Ascending aorta (tissue), 2 donors: ENCODE results near the gene SEZ6L. TPM values are rescaled to one million over a fixed set of nuclear protein-coding genes. Genes with fewer than 3 reads are reported as not detected.

Experiments used
- DNase-seq, 2 donors: peaks; one replicate each; pipeline ENCODE4 v3.0.0-alpha.2; 2019; ENCODE audit warnings: low spot score in 2 of 2
- H3K27ac ChIP-seq, 2 donors: fragments of 200-600 bp; sonication (generic); one replicate each; pipeline ENCODE4 v1.5.1; 2016 to 2017; ENCODE audit warnings: mild to moderate bottlenecking in 1 of 2
- H3K27me3 ChIP-seq: fragments of 200-600 bp; sonication (generic); one replicate; pipeline ENCODE4 v1.5.1; 2017
- H3K36me3 ChIP-seq, 2 donors: fragments of 200-600 bp; sonication (generic); one replicate each; pipeline ENCODE4 v1.5.1; 2016
- H3K4me1 ChIP-seq, 2 donors: fragments of 200-600 bp; sonication (generic); one replicate each; pipeline ENCODE4 v1.5.1; 2016 to 2017; ENCODE audit warnings: mild to moderate bottlenecking in 1 of 2
- H3K4me3 ChIP-seq, 2 donors: fragments of 200-600 bp; sonication (generic); one replicate each; pipeline ENCODE4 v1.5.1; 2016 to 2017; ENCODE audit warnings: mild to moderate bottlenecking in 1 of 2
- H3K9me3 ChIP-seq, 2 donors: fragments of 200-600 bp; sonication (generic); one replicate each; pipeline ENCODE4 v1.5.1; 2016
- intact Hi-C: fragments of 100-400 bp; cut with DNase I; formaldehyde crosslinking; loops from one replicate; pipeline ENCODE4 v1.15.1; 2023
- total RNA-seq: library from RNA; depleted of rRNA; stranded (reverse); fragments of >200 nt; gene quantifications from one replicate; pipeline ENCODE4 v1.1.0, GENCODE V29; 2016
- TF ChIP-seq, protein P1 (sequence below), 3 experiments: fragments of 200-600 bp in 2 of 3; fragments of 450-650 bp in 1 of 3; sonication (generic) in 2 of 3; IDR thresholded peaks; one replicate each; pipeline ENCODE4 v1.5.1; 2016 to 2019; ENCODE audit warnings: antibody characterized with exemption in 3 of 3, mild to moderate bottlenecking in 1 of 3, moderate library complexity in 1 of 3

Gene SEZ6L
- total RNA-seq, 1 donor from 2014 or later, result not detected

DNA sequence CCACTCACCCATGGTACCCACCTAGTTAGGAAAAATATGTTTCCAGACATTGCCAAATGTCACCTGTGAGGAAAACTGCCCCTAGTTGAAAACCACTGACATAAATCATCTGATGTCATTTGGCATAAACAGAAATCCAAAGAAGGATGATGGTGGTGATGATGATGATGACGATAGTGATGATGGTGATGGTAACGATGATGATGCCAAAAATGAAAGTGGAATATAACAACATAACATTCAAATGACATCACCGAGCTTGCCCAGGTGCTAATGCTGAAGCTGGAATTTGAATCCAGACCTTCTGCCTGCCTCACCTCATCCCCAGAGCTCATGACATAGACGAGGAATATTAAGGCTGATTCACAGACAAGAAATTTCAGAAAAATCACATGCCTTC, 167.5 kb downstream of the SEZ6L start:
- Histone ChIP-seq H3K4me1 (no peaks in the 10 kb centered on the region), H3K27ac (no peak overlapping the region), H3K36me3 (no peaks in the 10 kb centered on the region), H3K9me3 (no peaks in the 10 kb centered on the region), H3K27me3 (no peaks in the 10 kb centered on the region), H3K4me3 (no peak overlapping the region)
- no peak for DNase-seq
- TF ChIP-seq, protein P1, sequence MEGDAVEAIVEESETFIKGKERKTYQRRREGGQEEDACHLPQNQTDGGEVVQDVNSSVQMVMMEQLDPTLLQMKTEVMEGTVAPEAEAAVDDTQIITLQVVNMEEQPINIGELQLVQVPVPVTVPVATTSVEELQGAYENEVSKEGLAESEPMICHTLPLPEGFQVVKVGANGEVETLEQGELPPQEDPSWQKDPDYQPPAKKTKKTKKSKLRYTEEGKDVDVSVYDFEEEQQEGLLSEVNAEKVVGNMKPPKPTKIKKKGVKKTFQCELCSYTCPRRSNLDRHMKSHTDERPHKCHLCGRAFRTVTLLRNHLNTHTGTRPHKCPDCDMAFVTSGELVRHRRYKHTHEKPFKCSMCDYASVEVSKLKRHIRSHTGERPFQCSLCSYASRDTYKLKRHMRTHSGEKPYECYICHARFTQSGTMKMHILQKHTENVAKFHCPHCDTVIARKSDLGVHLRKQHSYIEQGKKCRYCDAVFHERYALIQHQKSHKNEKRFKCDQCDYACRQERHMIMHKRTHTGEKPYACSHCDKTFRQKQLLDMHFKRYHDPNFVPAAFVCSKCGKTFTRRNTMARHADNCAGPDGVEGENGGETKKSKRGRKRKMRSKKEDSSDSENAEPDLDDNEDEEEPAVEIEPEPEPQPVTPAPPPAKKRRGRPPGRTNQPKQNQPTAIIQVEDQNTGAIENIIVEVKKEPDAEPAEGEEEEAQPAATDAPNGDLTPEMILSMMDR (IDR thresholded peaks at IDR 0.05), result no peak
- intact Hi-C loops, result no loop called here

DNA sequence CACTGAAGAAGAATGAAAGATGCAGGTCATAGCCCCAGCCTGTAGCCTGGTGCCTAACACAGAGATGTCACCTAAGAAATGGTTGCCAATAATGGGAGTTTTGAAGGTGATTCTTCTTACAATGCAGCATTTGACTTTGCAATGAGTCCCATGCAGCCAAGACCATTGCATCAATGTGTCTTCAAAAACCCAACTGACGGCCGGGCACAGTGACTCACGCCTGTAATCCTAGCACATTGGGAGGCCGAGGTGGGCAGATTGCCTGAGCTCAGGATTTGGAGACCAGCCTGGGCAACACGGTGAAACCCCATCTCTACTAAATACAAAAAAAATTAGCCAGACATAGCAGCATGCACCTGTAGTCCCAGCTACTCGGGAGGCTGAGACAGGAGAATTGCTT, 170.5 kb downstream of the SEZ6L start:
- no peaks in the 10 kb centered on the region for H3K27me3 ChIP-seq
- H3K27ac ChIP-seq, result no peak overlapping the region
- intact Hi-C loops, result no loop called here
- no peaks in the 10 kb centered on the region for H3K4me1 ChIP-seq
- no peak overlapping the region for H3K4me3 ChIP-seq
- no peaks in the 10 kb centered on the region for H3K9me3 ChIP-seq
- TF ChIP-seq, protein P1 (IDR thresholded peaks at IDR 0.05), result no peak
- DNase-seq, result no peak
- H3K36me3 ChIP-seq, result no peaks in the 10 kb centered on the region

DNA sequence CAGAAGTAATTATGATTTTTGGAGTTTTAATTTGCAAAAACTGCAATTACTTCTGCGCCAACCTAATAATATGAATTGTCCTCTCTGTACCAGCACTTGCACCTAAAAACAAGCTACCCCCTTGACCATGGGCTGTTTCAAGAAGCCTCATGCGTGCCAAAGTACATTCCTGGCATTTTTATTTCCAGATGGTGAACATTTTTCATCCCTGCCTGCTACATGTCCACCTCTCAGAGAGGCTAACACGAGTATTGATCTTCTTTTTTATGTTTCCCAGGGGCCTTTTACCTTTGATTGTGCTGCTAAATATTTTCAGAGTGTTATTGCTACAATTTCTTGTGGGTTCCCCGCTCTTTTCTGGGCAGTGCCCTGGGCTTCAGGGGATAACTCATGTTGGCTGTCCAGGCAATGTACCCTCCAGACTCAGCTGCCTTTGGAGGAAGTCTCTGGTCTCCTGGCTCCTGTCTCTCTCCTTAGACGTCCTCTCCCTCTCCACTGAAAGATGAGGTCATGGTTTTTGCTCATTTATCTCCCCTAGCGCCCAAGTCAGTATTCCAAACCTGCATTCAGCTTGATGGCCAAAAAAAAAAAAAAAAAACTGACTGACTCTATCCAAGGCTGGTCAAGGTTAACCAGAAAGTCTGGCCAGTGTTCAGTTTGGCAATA, 173.6 kb downstream of the SEZ6L start:
- Histone ChIP-seq H3K27ac (no peak overlapping the region), H3K9me3 (no peaks in the 10 kb centered on the region), H3K36me3 (no peaks in the 10 kb centered on the region), H3K27me3 (no peaks in the 10 kb centered on the region), H3K4me1 (no peaks in the 10 kb centered on the region), H3K4me3 (no peak overlapping the region)
- TF ChIP-seq, protein P1 (IDR thresholded peaks at IDR 0.05), result no peak
- DNase-seq, result no peak
- intact Hi-C loops, result no loop called here

DNA sequence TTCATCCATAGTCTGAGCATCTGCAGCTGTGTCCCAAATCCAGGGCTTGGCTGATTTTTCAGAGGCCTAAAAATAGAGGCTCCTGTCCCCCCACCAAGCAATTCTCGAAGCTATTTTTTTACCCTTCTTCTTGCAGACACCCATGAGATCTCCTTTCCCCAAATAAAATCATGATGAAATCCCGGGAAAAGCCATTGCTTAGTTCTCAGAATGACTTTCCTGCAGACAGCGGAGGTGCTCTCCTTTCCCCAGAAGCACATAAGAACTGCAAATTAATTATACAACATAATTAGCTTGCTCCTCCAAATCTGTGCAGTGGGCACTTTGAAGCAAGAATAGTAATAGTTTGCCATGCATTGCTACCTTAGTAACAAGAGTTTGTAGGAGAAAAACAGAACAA, 176.2 kb downstream of the SEZ6L start:
- no peak overlapping the region for H3K4me3 ChIP-seq
- H3K4me1 ChIP-seq, result no peaks in the 10 kb centered on the region
- no peak overlapping the region for H3K27ac ChIP-seq
- no peaks in the 10 kb centered on the region for H3K36me3 ChIP-seq
- TF ChIP-seq, protein P1 (IDR thresholded peaks at IDR 0.05), result no peak
- no peak for DNase-seq
- no peaks in the 10 kb centered on the region for H3K9me3 ChIP-seq
- intact Hi-C loops, result no loop called here
- no peaks in the 10 kb centered on the region for H3K27me3 ChIP-seq

DNA sequence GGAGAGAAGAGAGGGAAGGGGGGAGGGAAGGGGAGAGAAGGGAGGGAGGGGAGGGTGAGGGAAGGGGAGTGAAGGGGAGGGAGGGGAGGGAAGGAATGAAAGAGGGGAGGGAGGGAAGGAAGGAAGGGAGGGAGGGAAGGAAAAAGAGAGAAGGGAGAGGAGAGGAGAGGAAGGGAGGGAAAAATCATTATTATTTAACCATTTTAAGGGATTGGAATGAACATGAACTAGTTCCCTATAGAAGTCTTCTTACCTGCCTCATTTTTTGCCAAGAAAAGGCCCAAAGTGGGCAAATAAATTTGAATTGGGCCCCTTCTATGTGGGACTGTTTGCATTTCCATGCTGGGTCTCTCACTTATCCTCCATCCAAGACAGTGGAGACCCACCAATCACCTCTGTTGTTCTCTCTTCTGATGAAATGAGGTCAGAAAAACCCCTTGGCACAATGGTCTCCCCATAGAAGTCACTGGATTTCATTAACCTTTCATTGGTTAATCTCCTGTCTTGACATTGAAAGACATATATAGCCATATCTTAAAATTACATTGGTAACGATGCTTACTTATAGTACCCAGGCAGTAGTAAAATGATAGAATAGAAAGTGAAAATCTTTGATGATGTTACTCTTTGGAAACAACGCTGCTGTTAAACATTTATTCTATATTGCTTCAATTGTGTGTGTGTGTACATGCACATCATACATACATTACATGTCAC, 179.7 kb downstream of the SEZ6L start:
- TF ChIP-seq, protein P1 (IDR thresholded peaks at IDR 0.05), result no peak
- no peaks in the 10 kb centered on the region for H3K36me3 ChIP-seq
- H3K27ac ChIP-seq, result no peak overlapping the region
- H3K4me1 ChIP-seq, result no peaks in the 10 kb centered on the region
- H3K9me3 ChIP-seq, result no peaks in the 10 kb centered on the region
- DNase-seq, result no peak
- intact Hi-C loops, result no loop called here
- no peak overlapping the region for H3K4me3 ChIP-seq
- no peaks in the 10 kb centered on the region for H3K27me3 ChIP-seq
